ENCODE results near the gene TMEM151A.
"Not testable (repeated sequence)": the region's sequence is repeated elsewhere in the genome, so short reads cannot be mapped to it uniquely, and the experiment has no call there.

Gene TMEM151A

GRCh38 chr11:66310803-66311440 is 19.2 kb downstream of the TMEM151A start:
- DNase-seq: not testable (repeated sequence)

GRCh38 chr11:66311470-66311964 is 19.8 kb downstream of the TMEM151A start:
- no peak for DNase-seq

- DNase-seq: peak; percentile 97
These were observed 20.4 kb downstream of the TMEM151A start for GRCh38 chr11:66311965-66312548.

GRCh38 chr11:66312549-66313320 is 21.0 kb downstream of the TMEM151A start:
- DNase-seq: peak; percentile 97

- no peak for DNase-seq
These were observed 21.9 kb downstream of the TMEM151A start for GRCh38 chr11:66313321-66314185.

GRCh38 chr11:66314186-66314501 is 22.4 kb downstream of the TMEM151A start:
- no peak for DNase-seq

GRCh38 chr11:66314561-66315497 is 23.1 kb downstream of the TMEM151A start:
- no peak for DNase-seq

- no peak for DNase-seq
These were observed 23.8 kb downstream of the TMEM151A start for GRCh38 chr11:66315498-66315885.

- peak; percentile 17 for DNase-seq
These were observed 24.5 kb downstream of the TMEM151A start for GRCh38 chr11:66315921-66316811.

GRCh38 chr11:66316849-66317251 is 25.2 kb downstream of the TMEM151A start, which contains the start of gene CD248:
CD248 (minus strand) TSS chr11:66317044; CDS start chr11:66317027, 17 bp downstream.
- DNase-seq: no peak

- no peak for DNase-seq
These were observed 25.6 kb downstream of the TMEM151A start for GRCh38 chr11:66317322-66317722.

- no peak for DNase-seq
These were observed 26.3 kb downstream of the TMEM151A start for GRCh38 chr11:66317723-66318599.

- no peak for DNase-seq
These were observed 26.9 kb downstream of the TMEM151A start for GRCh38 chr11:66318600-66318970.

GRCh38 chr11:66320289-66320688 is 28.6 kb downstream of the TMEM151A start:
- not testable (repeated sequence) for DNase-seq

- DNase-seq: not testable (repeated sequence)
These were observed 29.1 kb downstream of the TMEM151A start for GRCh38 chr11:66320748-66321147.

GRCh38 chr11:66321606-66322005 is 29.9 kb downstream of the TMEM151A start:
- DNase-seq: no peak

- DNase-seq: no peak
These were observed 31.2 kb downstream of the TMEM151A start for GRCh38 chr11:66322732-66323427.

GRCh38 chr11:66323684-66324083 is 32.0 kb downstream of the TMEM151A start:
- no peak for DNase-seq

GRCh38 chr11:66324664-66325063 is 33.0 kb downstream of the TMEM151A start:
- DNase-seq: no peak

All from NCI-H774 (cell line).